Heart left ventricle (tissue), 13 donors: Measurements from ENCODE around the gene DPPA3.
"Not testable (repeated sequence)": the region's sequence is repeated elsewhere in the genome, so short reads cannot be mapped to it uniquely, and the experiment has no call there.

Experiments used
- CTCF ChIP-seq, 12 donors: fragments of 200-600 bp; sonication (generic) in 4 of 12; IDR thresholded peaks; one replicate each; pipeline versions ENCODE4 v1.5.0 to v1.8.0; 2018 to 2022; ENCODE audit warnings: antibody characterized with exemption in 12 of 12, mild to moderate bottlenecking in 5 of 12
- POLR2A ChIP-seq, 2 donors: fragments of 450-650 bp; IDR thresholded peaks; one replicate each; pipeline ENCODE4 v1.6.1; 2017; ENCODE audit warnings: antibody characterized with exemption in 2 of 2, mild to moderate bottlenecking in 2 of 2, moderate library complexity in 2 of 2
- donor health status: ischemic (EF 13 %, LVEDD 7.1; RV severe dilation, severe dysfunction).
- donor health status: DM: no; HTN: yes; CAD: no.
- donor health status: DM: no; HTN: no; CAD: no.
- donor health status: ischemic (EF 25% LVEDD 6.9; RV normal size, moderate dysfunction).
- donor health status: ischemic (EF 25% LVEDD 5.7; RV mildly dilated, moderate dysfunction).
- donor health status: ischemic (EF 35%, LVEDD 5.7; RV mildly dilated, moderate dysfunction).
- donor health status: nonischemic (EF 11% LVEDD 7.7; RV severe dilation, severe dysfunction).
- donor health status: DM: yes; HTN: yes; CAD: no.
- donor health status: PGD.
- donor health status: ischemic (EF 29% LVEDD 5.4; RV normal size, mild dysfunction).
- donor health status: nonischemic (EF 23%, LVEDD 6.1; RV moderate dilation, normal function).

- TF ChIP-seq CTCF, POLR2A (IDR thresholded peaks at IDR 0.05): not testable (repeated sequence)
Observed at GRCh38 chr12:7730984-7731383, 19.8 kb downstream of the DPPA3 start.
